Putamen (tissue), 1 donor: Measurements from ENCODE around the gene TTI1.
A peak's percentile ranks its signal among the peaks of the same experiment; 100 is the strongest.

Experiments used
- DNase-seq: peaks from one replicate; pipeline ENCODE4 v3.0.0-alpha.2; 2016; ENCODE audit warnings: low spot score

Gene TTI1

GRCh38 chr20:38033330-38034107, at the start of gene TTI1, which contains the start of gene RPRD1B:
Gene TTI1 (minus strand): TSS chr20:38033456. CDS start chr20:38013816, 19,640 bp downstream.
Gene RPRD1B (plus strand): TSS chr20:38033746. CDS start chr20:38033948, 202 bp downstream.
- DNase-seq, result peak; percentile 90

GRCh38 chr20:38082894-38083293, 49.6 kb upstream of the TTI1 start:
- no peak for DNase-seq

DNA sequence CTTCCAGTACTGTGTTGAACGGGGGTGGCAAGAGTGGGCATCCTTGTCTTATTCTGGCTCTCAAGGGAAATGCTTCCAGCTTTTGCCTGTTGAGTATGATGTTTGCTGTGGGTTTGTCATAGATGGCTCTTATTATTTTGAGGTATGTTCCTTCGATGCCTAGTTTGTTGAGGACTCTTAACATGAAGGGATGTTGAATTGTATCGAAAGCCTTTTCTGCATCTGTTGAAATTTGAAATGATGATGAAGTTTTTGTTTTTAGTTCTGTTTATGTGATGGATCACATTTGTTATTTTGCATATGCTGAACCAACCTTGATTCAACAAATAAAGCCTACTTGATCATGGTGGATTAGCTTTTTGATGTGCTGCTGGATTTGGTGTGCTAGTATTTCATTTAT, 48.3 kb upstream of the TTI1 start:
- no peak for DNase-seq

- DNase-seq, result no peak
Observed at GRCh38 chr20:38079353-38079752, 46.1 kb upstream of the TTI1 start.

DNA sequence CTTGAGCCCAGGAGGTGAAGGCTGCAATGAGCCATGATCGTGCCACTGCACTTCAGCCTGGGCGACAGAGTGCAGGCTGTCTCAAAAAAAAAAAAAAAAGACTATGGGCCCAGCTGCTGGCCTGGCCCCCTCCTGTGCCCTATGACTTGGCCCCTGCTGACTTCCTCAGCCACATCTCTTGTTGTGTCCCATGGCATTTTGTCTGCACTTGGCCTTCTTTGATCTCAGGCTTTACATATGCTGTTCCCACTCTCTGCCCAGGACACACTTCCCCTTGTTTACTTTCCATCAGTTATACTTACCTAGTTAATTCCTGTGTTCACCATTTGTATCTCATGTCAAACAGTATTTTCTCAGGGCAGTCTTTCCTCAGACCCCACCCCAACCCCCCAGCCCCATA, 44.8 kb upstream of the TTI1 start:
- DNase-seq, result no peak

- no peak for DNase-seq
Observed at GRCh38 chr20:38076548-38076947, 43.3 kb upstream of the TTI1 start.

DNA sequence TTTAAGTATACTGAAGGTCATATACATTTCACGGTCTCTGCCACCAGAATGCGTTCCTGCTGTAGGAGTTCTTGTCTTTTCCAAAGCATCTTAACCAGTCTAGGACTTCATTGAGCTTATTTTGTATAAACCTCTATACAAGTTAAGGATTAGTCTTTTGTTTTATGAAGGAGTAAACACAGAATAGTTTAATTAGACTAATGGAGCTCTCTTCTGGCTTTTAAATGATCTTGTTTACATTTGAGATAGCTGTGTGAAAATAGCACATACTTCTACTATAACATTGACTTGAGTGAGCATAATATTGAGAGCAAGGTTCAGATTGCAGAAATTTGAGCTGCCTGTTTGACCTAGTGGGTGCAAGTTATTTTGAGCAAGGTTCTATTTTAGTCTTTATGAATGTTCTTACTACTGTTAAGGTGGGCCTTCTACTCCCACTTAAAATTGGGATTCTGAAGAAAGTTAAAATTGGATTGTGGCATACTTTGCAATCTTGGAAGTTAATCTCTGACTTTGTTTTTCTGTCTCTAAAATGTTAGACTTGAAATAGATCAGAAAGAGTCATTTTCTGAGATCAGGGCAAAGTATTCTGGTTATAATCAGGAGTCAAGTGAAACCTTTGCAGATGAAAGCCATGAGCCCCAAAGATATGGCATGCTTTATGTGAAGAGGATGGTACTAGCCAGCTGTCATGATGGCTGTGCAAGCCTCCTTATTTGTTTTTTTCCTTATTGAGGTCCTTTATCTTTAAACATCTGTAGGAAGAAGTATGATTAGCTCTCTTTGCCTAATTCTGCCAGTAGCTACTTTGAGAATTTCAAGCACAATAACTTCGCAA, 42.1 kb upstream of the TTI1 start:
- DNase-seq, result peak; percentile 44

DNA sequence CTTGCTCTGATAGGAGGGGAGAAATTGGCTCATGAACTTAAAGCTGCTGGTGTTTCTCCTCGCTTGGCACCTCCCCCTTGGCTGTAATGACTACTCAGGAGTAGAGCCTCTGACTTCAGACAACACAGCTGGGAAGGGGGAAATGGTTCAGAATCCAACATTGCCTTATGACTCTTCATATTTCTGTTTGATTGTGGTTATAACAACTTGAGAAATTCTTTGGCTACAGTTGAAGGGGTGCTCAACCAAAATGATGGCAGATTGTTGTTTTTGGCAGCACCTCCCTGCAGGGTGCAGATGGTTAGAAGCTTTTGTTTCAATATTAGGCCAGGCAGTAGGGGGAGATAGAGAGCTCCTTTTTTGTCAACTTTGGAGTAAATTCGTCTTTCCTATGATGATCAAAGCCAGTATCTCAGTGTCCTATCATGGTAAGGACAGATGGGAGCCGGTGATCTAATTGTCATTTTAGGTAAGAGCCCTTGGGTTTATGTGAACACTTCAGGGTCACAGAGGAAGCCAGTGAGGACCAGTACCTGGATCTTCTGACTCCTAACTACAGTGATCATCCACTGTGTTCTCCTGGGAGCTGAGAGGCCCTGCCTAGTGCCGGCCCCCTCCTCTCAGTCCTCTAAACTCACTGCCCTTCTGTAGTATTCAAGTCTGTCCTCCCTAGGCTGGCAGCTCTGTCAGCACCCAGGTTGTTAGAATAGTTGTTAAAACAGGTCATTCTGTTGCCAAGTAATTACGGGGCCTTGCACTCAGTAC, 40.2 kb upstream of the TTI1 start:
- peak; percentile 28 for DNase-seq

DNA sequence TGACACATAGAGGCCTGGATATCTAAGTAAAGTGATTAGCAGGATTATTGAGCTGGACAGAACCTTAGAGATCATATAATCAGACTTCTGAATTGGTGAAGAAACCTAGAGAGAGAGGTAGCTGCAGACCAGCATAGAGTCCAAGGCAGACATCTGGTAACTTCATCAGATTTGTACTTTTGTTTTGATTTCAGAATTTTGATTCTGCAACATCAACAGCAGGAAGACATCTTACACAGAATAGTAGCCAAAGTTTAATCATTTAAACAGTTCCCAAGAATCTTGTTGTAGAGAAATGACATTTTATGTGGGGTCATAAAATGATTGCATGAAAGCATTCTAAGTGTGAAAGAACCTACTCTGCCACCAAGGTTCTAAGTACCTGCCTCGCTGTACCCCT, 39.6 kb upstream of the TTI1 start:
- DNase-seq, result no peak

DNA sequence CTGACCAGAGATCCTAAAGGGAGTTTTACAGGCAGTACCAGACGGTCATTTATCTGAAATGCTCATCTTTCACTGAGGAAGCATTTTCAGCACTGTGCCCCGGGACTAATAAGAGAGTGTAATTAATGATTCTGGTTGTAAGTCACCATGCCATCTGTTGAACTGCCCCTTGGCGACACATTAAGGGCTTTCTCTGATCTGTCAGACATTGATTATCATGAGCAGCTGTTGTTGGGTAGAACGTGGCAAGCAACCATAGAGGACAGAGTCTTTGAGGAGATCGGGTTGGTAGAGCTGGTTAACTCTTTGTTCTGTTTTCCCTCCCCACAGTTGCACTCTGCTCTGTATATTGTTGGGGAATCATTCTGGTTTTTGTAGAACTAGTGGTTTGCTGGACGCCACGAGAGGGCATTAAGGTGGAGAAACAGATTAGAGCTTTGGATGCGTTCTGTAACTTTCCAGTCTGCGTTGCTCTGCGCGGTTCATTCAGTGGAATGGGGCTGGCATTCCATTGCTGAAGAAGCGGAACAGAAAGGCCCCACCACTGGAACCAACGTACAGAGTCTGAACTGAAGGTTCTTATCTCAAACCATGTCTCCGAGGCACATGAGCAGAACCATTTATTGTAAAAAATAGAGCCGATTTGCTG, 34.6 kb upstream of the TTI1 start:
- DNase-seq, result no peak

GRCh38 chr20:38066969-38067716, 33.9 kb upstream of the TTI1 start:
- no peak for DNase-seq

DNA sequence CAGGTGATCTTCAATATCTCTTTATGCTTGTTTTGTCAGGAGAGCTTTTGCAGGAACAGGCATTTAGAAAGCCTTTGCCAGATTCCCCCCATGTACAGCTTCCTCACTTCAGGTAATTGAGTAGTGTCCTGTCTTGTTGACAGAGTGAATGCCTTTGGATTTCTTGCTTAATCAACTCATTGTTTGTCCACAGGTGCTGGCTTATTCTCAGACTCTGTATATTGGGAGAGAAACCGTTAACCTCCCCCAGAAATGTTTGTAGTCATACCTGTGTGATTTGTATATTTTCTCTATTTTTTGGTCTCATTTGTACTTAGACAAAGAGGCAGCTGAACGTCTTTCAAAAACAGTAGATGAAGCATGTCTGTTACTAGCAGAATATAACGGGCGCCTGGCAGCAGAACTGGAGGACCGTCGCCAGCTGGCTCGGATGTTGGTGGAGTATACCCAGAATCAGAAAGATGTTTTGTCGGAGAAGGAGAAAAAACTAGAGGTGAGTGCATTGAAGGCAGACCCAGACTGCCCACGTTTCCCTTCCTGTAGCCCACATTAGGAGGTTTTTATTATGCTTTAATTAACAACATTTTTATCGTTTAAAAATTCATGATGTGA, 32.6 kb upstream of the TTI1 start:
- DNase-seq, result no peak

GRCh38 chr20:38063911-38064530, 30.8 kb upstream of the TTI1 start:
- no peak for DNase-seq

- DNase-seq, result no peak
Observed at GRCh38 chr20:38062890-38063289, 29.6 kb upstream of the TTI1 start.

DNA sequence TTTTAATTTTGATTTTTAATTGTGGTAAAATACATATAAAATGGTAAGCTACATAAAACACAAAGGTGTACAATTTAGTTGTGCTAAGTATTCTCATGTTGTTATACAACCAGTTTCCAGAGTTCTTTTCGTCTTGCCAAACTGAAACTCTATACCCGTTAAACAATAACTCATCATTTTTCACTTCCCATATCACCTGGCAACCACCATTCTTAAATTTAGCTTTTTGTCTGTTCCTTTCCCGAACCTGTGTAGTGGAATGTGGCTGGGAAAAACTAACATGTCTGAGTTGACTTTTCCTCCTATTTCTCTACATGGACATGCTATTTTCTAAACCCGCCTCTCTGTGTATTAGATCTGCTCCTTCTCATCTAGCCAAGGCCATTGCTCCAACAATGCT, 27.9 kb upstream of the TTI1 start:
- no peak for DNase-seq

- DNase-seq, result no peak
Observed at GRCh38 chr20:38060536-38060935, 27.3 kb upstream of the TTI1 start.

DNA sequence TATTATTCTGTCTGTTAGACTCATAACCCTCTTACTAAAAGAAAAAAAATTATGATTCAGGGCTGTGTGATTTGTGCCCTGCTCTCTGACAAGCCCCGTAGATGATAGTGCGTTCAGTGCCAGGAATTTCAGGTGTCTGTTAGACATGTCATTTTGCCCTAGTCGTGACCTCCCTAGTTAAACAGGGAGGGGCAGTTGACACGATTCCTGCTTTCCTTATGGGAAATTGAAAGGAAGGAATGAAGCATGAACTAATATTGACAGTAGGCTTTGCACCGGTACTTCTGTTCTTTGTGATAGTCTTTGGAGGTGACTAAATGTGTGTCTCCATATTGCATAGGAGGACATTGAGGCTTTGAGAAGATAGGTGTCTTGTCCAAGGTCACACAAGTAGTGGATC, 26.6 kb upstream of the TTI1 start:
- DNase-seq, result no peak

- peak; percentile 53 for DNase-seq
Observed at GRCh38 chr20:38057351-38057972, 24.2 kb upstream of the TTI1 start.

GRCh38 chr20:38055848-38056247, 22.6 kb upstream of the TTI1 start:
- no peak for DNase-seq

DNA sequence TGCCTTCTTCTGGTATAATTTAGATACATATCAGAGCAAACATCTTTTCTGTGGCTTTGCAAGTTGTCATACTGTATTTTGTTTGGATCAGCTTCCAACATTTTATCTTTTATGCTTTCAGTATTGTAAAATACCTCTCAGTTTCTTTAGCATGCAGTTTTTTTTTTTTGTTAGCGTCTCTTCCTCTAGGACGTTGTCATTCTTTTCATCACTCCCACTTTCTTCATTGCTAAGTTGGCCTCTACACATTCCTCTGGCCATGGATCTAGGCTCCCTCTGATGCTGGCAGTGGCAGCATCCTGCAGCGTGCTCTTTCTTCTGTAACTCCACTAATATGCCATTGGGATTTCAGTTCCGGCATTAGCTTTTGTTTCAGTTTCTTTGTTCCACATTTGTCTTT, 22.0 kb upstream of the TTI1 start:
- no peak for DNase-seq
